K562 (cell line): Measurements from ENCODE around the gene PSAP. TPM values are rescaled to one million over a fixed set of nuclear protein-coding genes. Genes with fewer than 3 reads are reported as not detected.

Experiments used
- ATF1 ChIP-seq, 2 experiments: fragments of 450-650 bp in 1 of 2; IDR thresholded peaks; 2 replicates each; pipeline ENCODE4 v1.6.1; 2016; ENCODE audit warnings: missing compliant biosample characterization in 1 of 2, missing genetic modification characterization in 1 of 2
- BCL6 ChIP-seq: fragments of 250-450 bp; sonication (Bioruptor Pico); IDR thresholded peaks from 2 replicates; pipeline ENCODE4 v1.4.0; 2020
- FIP1L1 ChIP-seq: fragments of 200-400 bp; formaldehyde crosslinking; IDR thresholded peaks from 2 replicates; pipeline ENCODE4 v1.6.1; 2018; ENCODE audit warnings: mild to moderate bottlenecking, low read depth, low read length; ENCODE audit not compliant: poor library complexity, severe bottlenecking
- HDAC6 ChIP-seq: IDR thresholded peaks from 2 replicates; pipeline ENCODE4 v1.6.1; 2012; ENCODE audit warnings: low read depth, mild to moderate bottlenecking, control low read depth, inconsistent platforms, low read length, moderate library complexity
- HOXB6 ChIP-seq: fragments of 250-450 bp; sonication (Bioruptor Pico); IDR thresholded peaks from 2 replicates; pipeline ENCODE4 v1.5.1; 2022; ENCODE audit warnings: mild to moderate bottlenecking, borderline replicate concordance
- IFI16 ChIP-seq: fragments of 250-450 bp; sonication (Bioruptor Pico); IDR thresholded peaks from 2 replicates; pipeline ENCODE4 v2.1.2; 2022; ENCODE audit warnings: mild to moderate bottlenecking, inconsistent platforms
- NFXL1 ChIP-seq: fragments of 450-650 bp; formaldehyde crosslinking; IDR thresholded peaks from 2 replicates; pipeline ENCODE4 v1.4.0; 2021; ENCODE audit warnings: mild to moderate bottlenecking
- NR1H2 ChIP-seq: sonication (generic); formaldehyde crosslinking; IDR thresholded peaks from 2 replicates; pipeline ENCODE4 v1.4.0; 2020; ENCODE audit warnings: mild to moderate bottlenecking, missing genetic modification reagents
- PHF21A ChIP-seq: fragments of 450-650 bp; IDR thresholded peaks from 2 replicates; pipeline ENCODE4 v1.6.1; 2017; ENCODE audit warnings: low read depth, borderline replicate concordance
- PML ChIP-seq: IDR thresholded peaks from 2 replicates; pipeline ENCODE4 v1.6.1; 2012; ENCODE audit warnings: low read length, inconsistent platforms
- RAD51 ChIP-seq: fragments of 450-650 bp; IDR thresholded peaks from 2 replicates; pipeline ENCODE4 v1.7.1; 2016; ENCODE audit warnings: low read depth, mild to moderate bottlenecking, borderline replicate concordance
- SAP30 ChIP-seq: fragments of 200-600 bp; sonication (generic); IDR thresholded peaks from 2 replicates; pipeline ENCODE4 v1.6.1; 2012; ENCODE audit warnings: borderline replicate concordance, low read depth, mild to moderate bottlenecking, moderate library complexity, low read length, control low read depth, inconsistent platforms; ENCODE audit not compliant: insufficient read depth, poor library complexity, severe bottlenecking
- SNRNP70 ChIP-seq: fragments of 200-400 bp; formaldehyde crosslinking; optimal IDR thresholded peaks from 2 replicates; pipeline ENCODE3; 2017; ENCODE audit warnings: low read depth, low read length
- SRSF1 ChIP-seq: fragments of 200-400 bp; formaldehyde crosslinking; IDR thresholded peaks from 2 replicates; pipeline ENCODE4 v1.6.1; 2017; ENCODE audit warnings: mild to moderate bottlenecking, low read depth, low read length, moderate library complexity
- TAF9B ChIP-seq: fragments of 450-650 bp; IDR thresholded peaks from 2 replicates; pipeline ENCODE4 v1.6.1; 2018; ENCODE audit warnings: mild to moderate bottlenecking; ENCODE audit not compliant: partially characterized antibody
- XRCC3 ChIP-seq: fragments of 450-650 bp; IDR thresholded peaks from 2 replicates; pipeline ENCODE4 v1.6.1; 2017; ENCODE audit warnings: mild to moderate bottlenecking, moderate library complexity
- ZNF146 ChIP-seq: IDR thresholded peaks from one replicate; pipeline ENCODE4 v1.6.1; 2018; ENCODE audit warnings: missing compliant biosample characterization; ENCODE audit not compliant: unreplicated experiment
- ZNF184 ChIP-seq: sonication (generic); formaldehyde crosslinking; IDR thresholded peaks from 2 replicates; pipeline ENCODE4 v1.5.0; 2020; ENCODE audit warnings: missing genetic modification reagents
- ZNF551 ChIP-seq: fragments of 250-450 bp; sonication (Bioruptor Pico); IDR thresholded peaks from 2 replicates; pipeline ENCODE4 v1.5.0; 2021; ENCODE audit warnings: mild to moderate bottlenecking, moderate library complexity
- ZNF695 ChIP-seq: fragments of 450-650 bp; formaldehyde crosslinking; IDR thresholded peaks from 2 replicates; pipeline ENCODE4 v1.4.0; 2020; ENCODE audit warnings: mild to moderate bottlenecking, moderate library complexity
- polyA plus RNA-seq, 8 experiments: library from polyadenylated mRNA; depleted of rRNA in 4 of 8; stranded (reverse) in 5 of 8; unstranded in 3 of 8; fragments of >200 nt; fragmentation: Nextera tagmentation in 2 of 8; fragmentation: Illumina TruSeq in 1 of 8; extraction: Ambion mirVana in 2 of 8; extraction: Trizol in 1 of 8; gene quantifications; 2 replicates each; pipeline versions ENCODE4 v1.2.1 to v1.2.3, GENCODE V29; 2011 to 2014; ENCODE audit warnings: inconsistent platforms in 1 of 8, missing spikeins in 1 of 8
- total RNA-seq, 7 experiments: library from RNA; depleted of rRNA in 6 of 7; stranded (reverse); fragments of >200 nt in 6 of 7; fragmentation: Illumina TruSeq in 2 of 7; extraction: Trizol in 2 of 7; gene quantifications; 2 replicates each; pipeline versions ENCODE4 v1.2.1 to v1.2.3, GENCODE V29; 2011 to 2021; ENCODE audit warnings: low replicate concordance in 1 of 7
- TF ChIP-seq, protein P1 (sequence below): fragments of 450-650 bp; formaldehyde crosslinking; IDR thresholded peaks from 2 replicates; pipeline ENCODE4 v1.4.0; 2020; ENCODE audit warnings: mild to moderate bottlenecking, moderate library complexity
- TF ChIP-seq, protein P2 (sequence below): sonication (generic); formaldehyde crosslinking; IDR thresholded peaks from 2 replicates; pipeline ENCODE4 v1.8.0; 2022; ENCODE audit warnings: mild to moderate bottlenecking, missing genetic modification reagents, borderline replicate concordance
- TF ChIP-seq, protein P3 (sequence below): sonication (generic); formaldehyde crosslinking; IDR thresholded peaks from 2 replicates; pipeline ENCODE4 v1.8.0; 2022; ENCODE audit warnings: mild to moderate bottlenecking, missing genetic modification reagents

PSAP gene
- total and polyA plus RNA-seq, 9 of the 15 experiments (the other 6 are each of a cell fraction or from before 2014, with no cell fraction given): 245 to 700 (median 429) TPM

GRCh38 chr10:71893920-71894319, 42.9 kb upstream of the PSAP start (continued):
- TF ChIP-seq, protein P1, sequence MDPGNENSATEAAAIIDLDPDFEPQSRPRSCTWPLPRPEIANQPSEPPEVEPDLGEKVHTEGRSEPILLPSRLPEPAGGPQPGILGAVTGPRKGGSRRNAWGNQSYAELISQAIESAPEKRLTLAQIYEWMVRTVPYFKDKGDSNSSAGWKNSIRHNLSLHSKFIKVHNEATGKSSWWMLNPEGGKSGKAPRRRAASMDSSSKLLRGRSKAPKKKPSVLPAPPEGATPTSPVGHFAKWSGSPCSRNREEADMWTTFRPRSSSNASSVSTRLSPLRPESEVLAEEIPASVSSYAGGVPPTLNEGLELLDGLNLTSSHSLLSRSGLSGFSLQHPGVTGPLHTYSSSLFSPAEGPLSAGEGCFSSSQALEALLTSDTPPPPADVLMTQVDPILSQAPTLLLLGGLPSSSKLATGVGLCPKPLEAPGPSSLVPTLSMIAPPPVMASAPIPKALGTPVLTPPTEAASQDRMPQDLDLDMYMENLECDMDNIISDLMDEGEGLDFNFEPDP (CRISPR knock-in tag): no peak
- no peak for TF ChIP-seq HOXB6 (CRISPR knock-in tag)
- no peak for TF ChIP-seq ATF1 (CRISPR knock-in tag; IDR thresholded peaks at IDR 0.05)
- TF ChIP-seq ATF1 (tag; IDR thresholded peaks at IDR 0.05): no peak
- no peak for TF ChIP-seq SAP30
- TF ChIP-seq TAF9B: no peak
- TF ChIP-seq PHF21A: no peak
- no peak for TF ChIP-seq FIP1L1
- TF ChIP-seq NR1H2 (CRISPR knock-in tag): no peak
- TF ChIP-seq XRCC3: no peak
- 0 out of 2 replicates have a peak, but pooled peaks have one; percentile 53 for TF ChIP-seq PML
- no peak for TF ChIP-seq SNRNP70
- TF ChIP-seq ZNF551 (CRISPR knock-in tag): no peak
- TF ChIP-seq HDAC6: no peak
- TF ChIP-seq ZNF146 (CRISPR knock-in tag): no peak
- TF ChIP-seq IFI16: no peak
- TF ChIP-seq BCL6 (CRISPR knock-in tag): no peak
- no peak for TF ChIP-seq NFXL1
- TF ChIP-seq RAD51: no peak; the same call in 1 of the 2 replicates
- no peak for TF ChIP-seq ZNF184 (CRISPR knock-in tag)
- TF ChIP-seq, protein P2, sequence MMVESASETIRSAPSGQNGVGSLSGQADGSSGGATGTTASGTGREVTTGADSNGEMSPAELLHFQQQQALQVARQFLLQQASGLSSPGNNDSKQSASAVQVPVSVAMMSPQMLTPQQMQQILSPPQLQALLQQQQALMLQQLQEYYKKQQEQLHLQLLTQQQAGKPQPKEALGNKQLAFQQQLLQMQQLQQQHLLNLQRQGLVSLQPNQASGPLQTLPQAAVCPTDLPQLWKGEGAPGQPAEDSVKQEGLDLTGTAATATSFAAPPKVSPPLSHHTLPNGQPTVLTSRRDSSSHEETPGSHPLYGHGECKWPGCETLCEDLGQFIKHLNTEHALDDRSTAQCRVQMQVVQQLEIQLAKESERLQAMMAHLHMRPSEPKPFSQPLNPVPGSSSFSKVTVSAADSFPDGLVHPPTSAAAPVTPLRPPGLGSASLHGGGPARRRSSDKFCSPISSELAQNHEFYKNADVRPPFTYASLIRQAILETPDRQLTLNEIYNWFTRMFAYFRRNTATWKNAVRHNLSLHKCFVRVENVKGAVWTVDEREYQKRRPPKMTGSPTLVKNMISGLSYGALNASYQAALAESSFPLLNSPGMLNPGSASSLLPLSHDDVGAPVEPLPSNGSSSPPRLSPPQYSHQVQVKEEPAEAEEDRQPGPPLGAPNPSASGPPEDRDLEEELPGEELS (CRISPR knock-in tag): no peak
- TF ChIP-seq ZNF695 (CRISPR knock-in tag): no peak
- TF ChIP-seq, protein P3, sequence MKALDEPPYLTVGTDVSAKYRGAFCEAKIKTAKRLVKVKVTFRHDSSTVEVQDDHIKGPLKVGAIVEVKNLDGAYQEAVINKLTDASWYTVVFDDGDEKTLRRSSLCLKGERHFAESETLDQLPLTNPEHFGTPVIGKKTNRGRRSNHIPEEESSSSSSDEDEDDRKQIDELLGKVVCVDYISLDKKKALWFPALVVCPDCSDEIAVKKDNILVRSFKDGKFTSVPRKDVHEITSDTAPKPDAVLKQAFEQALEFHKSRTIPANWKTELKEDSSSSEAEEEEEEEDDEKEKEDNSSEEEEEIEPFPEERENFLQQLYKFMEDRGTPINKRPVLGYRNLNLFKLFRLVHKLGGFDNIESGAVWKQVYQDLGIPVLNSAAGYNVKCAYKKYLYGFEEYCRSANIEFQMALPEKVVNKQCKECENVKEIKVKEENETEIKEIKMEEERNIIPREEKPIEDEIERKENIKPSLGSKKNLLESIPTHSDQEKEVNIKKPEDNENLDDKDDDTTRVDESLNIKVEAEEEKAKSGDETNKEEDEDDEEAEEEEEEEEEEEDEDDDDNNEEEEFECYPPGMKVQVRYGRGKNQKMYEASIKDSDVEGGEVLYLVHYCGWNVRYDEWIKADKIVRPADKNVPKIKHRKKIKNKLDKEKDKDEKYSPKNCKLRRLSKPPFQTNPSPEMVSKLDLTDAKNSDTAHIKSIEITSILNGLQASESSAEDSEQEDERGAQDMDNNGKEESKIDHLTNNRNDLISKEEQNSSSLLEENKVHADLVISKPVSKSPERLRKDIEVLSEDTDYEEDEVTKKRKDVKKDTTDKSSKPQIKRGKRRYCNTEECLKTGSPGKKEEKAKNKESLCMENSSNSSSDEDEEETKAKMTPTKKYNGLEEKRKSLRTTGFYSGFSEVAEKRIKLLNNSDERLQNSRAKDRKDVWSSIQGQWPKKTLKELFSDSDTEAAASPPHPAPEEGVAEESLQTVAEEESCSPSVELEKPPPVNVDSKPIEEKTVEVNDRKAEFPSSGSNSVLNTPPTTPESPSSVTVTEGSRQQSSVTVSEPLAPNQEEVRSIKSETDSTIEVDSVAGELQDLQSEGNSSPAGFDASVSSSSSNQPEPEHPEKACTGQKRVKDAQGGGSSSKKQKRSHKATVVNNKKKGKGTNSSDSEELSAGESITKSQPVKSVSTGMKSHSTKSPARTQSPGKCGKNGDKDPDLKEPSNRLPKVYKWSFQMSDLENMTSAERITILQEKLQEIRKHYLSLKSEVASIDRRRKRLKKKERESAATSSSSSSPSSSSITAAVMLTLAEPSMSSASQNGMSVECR: no peak
- TF ChIP-seq SRSF1: no peak
